Smooth muscle cell of the umbilical artery (primary cell): ENCODE data around the gene OTOP3. TPM values are rescaled to one million over a fixed set of nuclear protein-coding genes. Genes with fewer than 3 reads are reported as not detected.

ENCODE experiments used
- total RNA-seq: library from RNA; depleted of rRNA; stranded (reverse); fragments of >200 nt; gene quantifications from 2 replicates; pipeline ENCODE4 v1.2.3, GENCODE V29; 2014

Gene OTOP3, protein sequence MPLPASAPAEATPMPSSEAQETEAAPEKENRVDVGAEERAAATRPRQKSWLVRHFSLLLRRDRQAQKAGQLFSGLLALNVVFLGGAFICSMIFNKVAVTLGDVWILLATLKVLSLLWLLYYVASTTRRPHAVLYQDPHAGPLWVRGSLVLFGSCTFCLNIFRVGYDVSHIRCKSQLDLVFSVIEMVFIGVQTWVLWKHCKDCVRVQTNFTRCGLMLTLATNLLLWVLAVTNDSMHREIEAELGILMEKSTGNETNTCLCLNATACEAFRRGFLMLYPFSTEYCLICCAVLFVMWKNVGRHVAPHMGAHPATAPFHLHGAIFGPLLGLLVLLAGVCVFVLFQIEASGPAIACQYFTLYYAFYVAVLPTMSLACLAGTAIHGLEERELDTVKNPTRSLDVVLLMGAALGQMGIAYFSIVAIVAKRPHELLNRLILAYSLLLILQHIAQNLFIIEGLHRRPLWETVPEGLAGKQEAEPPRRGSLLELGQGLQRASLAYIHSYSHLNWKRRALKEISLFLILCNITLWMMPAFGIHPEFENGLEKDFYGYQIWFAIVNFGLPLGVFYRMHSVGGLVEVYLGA
- not detected in 2 replicates for total RNA-seq

GRCh38 chr17:74935585-74936469 lies at the start of gene OTOP3:
Gene OTOP3, plus strand, starts transcription at chr17:74935898. Its CDS starts 24 bp downstream, at chr17:74935922.

DNA sequence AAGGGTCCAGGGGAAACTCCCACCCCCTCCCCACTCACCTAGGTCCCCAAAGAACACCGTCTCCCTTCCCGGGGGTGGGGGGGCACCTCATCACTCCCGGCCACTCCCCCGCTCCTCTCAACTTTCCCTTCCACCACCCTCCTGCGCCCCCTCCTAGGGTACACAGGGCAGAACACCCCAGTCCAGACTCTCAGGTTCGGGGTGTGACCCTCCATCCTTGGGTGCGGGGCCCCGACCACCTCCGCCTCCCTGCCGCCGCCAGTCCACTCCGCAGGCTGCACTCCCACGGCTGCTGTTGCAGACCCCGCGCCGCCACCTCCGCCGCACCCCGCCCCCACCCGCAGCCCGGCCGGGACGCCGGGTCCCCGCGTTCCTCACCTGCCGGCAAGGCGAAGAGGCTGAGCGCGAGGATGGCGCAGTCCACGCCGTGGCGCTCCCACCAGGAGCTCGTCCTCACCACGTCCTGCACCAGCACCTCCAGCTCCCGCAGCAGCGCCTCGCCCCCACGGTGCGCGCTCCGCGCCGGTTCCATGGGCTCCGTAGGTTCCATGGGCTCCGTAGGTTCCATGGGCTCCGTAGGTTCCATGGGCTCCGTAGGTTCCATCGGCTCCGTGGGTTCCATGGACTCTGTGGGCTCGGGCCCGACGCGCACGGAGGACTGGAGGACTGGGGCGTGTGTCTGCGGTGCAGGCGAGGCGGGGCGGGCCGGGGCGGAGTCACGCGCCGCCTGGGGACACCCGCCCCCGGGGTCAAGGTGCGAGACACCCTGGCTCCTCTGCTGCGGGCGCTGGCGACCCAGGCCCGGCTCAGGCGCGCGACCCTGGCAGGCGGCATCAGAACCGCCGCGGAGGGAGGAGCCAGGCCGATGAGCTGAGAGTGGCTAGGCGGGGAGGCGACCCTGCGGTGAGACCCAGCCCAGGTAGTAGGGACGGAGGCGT lies 42.5 kb upstream of the OTOP3 start, which contains the start of gene FADS6:
Gene FADS6, minus strand, starts transcription at position 660 of the 938 bp plus-strand sequence. Its CDS starts 38 bp downstream, at position 622.

GRCh38 chr17:74922694-74923537 lies 12.8 kb upstream of the OTOP3 start, which contains the start of gene USH1G:
Gene USH1G, minus strand, starts transcription at chr17:74923255. Its CDS starts 182 bp downstream, at chr17:74923073.

GRCh38 chr17:74924250-74924948 lies 11.3 kb upstream of the OTOP3 start, which contains the start of gene OTOP2:
Gene OTOP2, plus strand, starts transcription at chr17:74924273. Its CDS starts 360 bp downstream, at chr17:74924633.

DNA sequence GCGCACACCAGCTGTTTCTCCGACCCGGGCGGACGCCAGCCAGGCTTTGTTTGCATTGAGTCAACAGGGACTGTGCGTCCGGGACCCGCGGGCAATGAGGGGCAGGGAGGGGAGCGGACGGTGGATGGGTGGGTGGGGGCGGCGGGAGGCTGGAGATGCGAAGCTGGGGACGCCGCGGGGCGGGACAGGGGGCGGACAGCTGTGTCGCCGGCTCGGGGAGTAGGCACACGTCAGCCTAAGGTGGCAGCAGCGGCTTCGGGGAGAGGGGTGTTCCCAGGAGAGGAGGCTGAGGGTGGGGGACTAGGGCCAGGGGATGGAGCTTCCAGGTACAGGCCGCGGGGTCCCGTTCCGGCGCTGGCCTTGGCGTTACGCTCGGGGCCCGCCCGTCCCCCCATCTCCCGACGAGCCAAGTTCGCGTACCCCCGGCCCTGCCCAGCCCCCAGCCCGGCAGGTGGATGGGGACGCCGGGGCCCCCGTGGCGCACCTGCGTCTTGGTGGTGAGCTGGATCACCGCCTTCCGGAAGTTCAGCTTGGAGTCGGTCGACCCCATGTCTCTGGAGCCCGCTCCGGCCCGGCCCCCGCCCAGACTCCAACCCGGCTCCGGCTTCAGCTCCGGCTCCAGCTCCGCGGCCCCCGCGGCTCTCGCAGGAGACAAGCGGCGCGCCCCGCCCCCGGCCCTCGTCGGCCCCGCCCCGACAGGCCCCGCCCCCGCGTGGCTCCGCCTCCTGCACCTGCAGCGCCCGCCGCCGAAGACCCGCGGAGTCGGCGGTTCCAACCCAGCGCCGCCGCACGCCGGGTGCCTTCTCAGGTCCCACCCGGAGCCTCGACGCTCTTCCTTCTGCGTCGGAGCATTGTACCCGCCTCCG lies 36.6 kb downstream of the OTOP3 start, which contains the start of gene HID1:
Gene HID1, minus strand, starts transcription at position 653 of the 866 bp plus-strand sequence. Its CDS starts 103 bp downstream, at position 550.

GRCh38 chr17:74987418-74987908 lies 51.8 kb downstream of the OTOP3 start, which contains the start of gene CDR2L:
Gene CDR2L, plus strand, starts transcription at chr17:74987632. Its CDS starts 412 bp downstream, at chr17:74988044.

Other genes with a start within 250 kb of the OTOP3 start
- gene CD300LF, start 223.0 kb upstream of the OTOP3 start, total RNA-seq, result not detected in 2 replicates
- 0.23 and 0.30 TPM in 2 replicates for gene RAB37, start 198.6 kb upstream of the OTOP3 start, total RNA-seq
- gene NHERF1, start 187.3 kb upstream of the OTOP3 start, total RNA-seq, result 14.6 and 37.0 TPM in 2 replicates
- 55.5 and 64.7 TPM in 2 replicates for gene NAT9, start 159.6 kb upstream of the OTOP3 start, total RNA-seq
- gene GRIN2C, start 76.0 kb upstream of the OTOP3 start, total RNA-seq, result 0.18 and 0.30 TPM in 2 replicates
- 45.0 and 52.9 TPM in 2 replicates for gene FDXR, start 62.9 kb upstream of the OTOP3 start, total RNA-seq
- gene FADS6, start 42.3 kb upstream of the OTOP3 start, total RNA-seq, result not detected in 2 replicates
- not detected in 2 replicates for gene USH1G, start 12.6 kb upstream of the OTOP3 start, total RNA-seq
- gene OTOP2, start 11.6 kb upstream of the OTOP3 start, total RNA-seq, result not detected in 2 replicates
- gene HID1, start 36.9 kb downstream of the OTOP3 start, total RNA-seq, result 0.18 and 0.30 TPM in 2 replicates
- gene CDR2L, start 51.7 kb downstream of the OTOP3 start, total RNA-seq, result 19.9 and 47.2 TPM in 2 replicates
- 18.8 and 22.0 TPM in 2 replicates for gene MRPL58, start 76.8 kb downstream of the OTOP3 start, total RNA-seq
- gene ATP5PD, start 111.1 kb downstream of the OTOP3 start, total RNA-seq, result 202 and 315 TPM in 2 replicates
- gene KCTD2, start 111.3 kb downstream of the OTOP3 start, total RNA-seq, result 12.2 and 20.9 TPM in 2 replicates
- gene SLC16A5, start 152.1 kb downstream of the OTOP3 start, total RNA-seq, result 7.4 and 12.3 TPM in 2 replicates
- 1.8 and 2.8 TPM in 2 replicates for gene ARMC7, start 174.1 kb downstream of the OTOP3 start, total RNA-seq
- gene NT5C, start 195.8 kb downstream of the OTOP3 start, total RNA-seq, result 23.8 and 29.9 TPM in 2 replicates
- gene JPT1, start 218.6 kb downstream of the OTOP3 start, total RNA-seq, result 93.2 and 179 TPM in 2 replicates
- gene SUMO2, start 247.1 kb downstream of the OTOP3 start, total RNA-seq, result 79.5 and 89.1 TPM in 2 replicates